ENCODE results near the gene MAP4K4. TPM values are rescaled to one million over a fixed set of nuclear protein-coding genes. Genes with fewer than 3 reads are reported as not detected.
A peak's percentile ranks its signal among the peaks of the same experiment; 100 is the strongest.

Gene MAP4K4
- total and polyA plus RNA-seq, 8 donors, result 9.7 to 38.7 (median 15.3) TPM

- Histone ChIP-seq H3K4me3 (no peak overlapping the region), H3K9me3 (no peaks in the 10 kb centered on the region), H3K27me3 (no peaks in the 10 kb centered on the region), H3K4me1 (no peaks in the 10 kb centered on the region), H3K36me3 (no peaks in the 10 kb centered on the region), H3K27ac (no peak overlapping the region)
- ATAC-seq (no peak), DNase-seq (no peak), FAIRE-seq (no peak)
- no peak for TF ChIP-seq CTCF (IDR thresholded peaks at IDR 0.05)
- 61 to 63% methylated on average over 3 of the region's 3 CpGs for WGBS, 2 donors
- intact Hi-C loops (cut with DNase I), result no loop called here
These were observed 26.6 kb downstream of the MAP4K4 start for GRCh38 chr2:101724125-101724474.

GRCh38 chr2:101725038-101725437 lies 27.5 kb downstream of the MAP4K4 start:
- H3K27ac ChIP-seq, result no peak overlapping the region
- FAIRE-seq (no peak), DNase-seq (no peak), ATAC-seq (no peak)
- no peaks in the 10 kb centered on the region for H3K4me1 ChIP-seq
- no peak for TF ChIP-seq CTCF (IDR thresholded peaks at IDR 0.05)
- WGBS, 2 donors, result 88 to 92% methylated on average over 3 of the region's 3 CpGs
- no peak overlapping the region for H3K4me3 ChIP-seq
- H3K27me3 ChIP-seq, result no peaks in the 10 kb centered on the region
- intact Hi-C loops (cut with DNase I), result no loop called here
- H3K9me3 ChIP-seq, result no peaks in the 10 kb centered on the region
- H3K36me3 ChIP-seq, result no peaks in the 10 kb centered on the region

- Histone ChIP-seq H3K4me1 (no peaks in the 10 kb centered on the region), H3K9me3 (no peaks in the 10 kb centered on the region), H3K27me3 (no peaks in the 10 kb centered on the region), H3K27ac (no peak overlapping the region), H3K4me3 (no peak overlapping the region), H3K36me3 (no peaks in the 10 kb centered on the region)
- ATAC-seq (peak in 1 of 4 donors; percentile 37), FAIRE-seq (no peak), DNase-seq (no peak)
- TF ChIP-seq CTCF (IDR thresholded peaks at IDR 0.05), result no peak
- intact Hi-C loops (cut with DNase I), result no loop called here
- WGBS, 2 donors, result 69 to 74% methylated on average over 5 of the region's 5 CpGs
These were observed 28.1 kb downstream of the MAP4K4 start for GRCh38 chr2:101725515-101726192.

GRCh38 chr2:101728865-101729264 lies 31.4 kb downstream of the MAP4K4 start:
- WGBS, 2 donors, result 60% methylated on average over 1 of the region's 1 CpG
- Histone ChIP-seq H3K4me1 (peaks cover 0 to 10% (median 5%) of the 10 kb centered on the region in 3 donors), H3K4me3 (no peak overlapping the region), H3K9me3 (no peaks in the 10 kb centered on the region), H3K36me3 (no peaks in the 10 kb centered on the region), H3K27ac (no peak overlapping the region), H3K27me3 (no peaks in the 10 kb centered on the region)
- FAIRE-seq (no peak), DNase-seq (no peak), ATAC-seq (no peak)
- intact Hi-C loops (cut with DNase I), result no loop called here
- no peak for TF ChIP-seq CTCF (IDR thresholded peaks at IDR 0.05)

DNA sequence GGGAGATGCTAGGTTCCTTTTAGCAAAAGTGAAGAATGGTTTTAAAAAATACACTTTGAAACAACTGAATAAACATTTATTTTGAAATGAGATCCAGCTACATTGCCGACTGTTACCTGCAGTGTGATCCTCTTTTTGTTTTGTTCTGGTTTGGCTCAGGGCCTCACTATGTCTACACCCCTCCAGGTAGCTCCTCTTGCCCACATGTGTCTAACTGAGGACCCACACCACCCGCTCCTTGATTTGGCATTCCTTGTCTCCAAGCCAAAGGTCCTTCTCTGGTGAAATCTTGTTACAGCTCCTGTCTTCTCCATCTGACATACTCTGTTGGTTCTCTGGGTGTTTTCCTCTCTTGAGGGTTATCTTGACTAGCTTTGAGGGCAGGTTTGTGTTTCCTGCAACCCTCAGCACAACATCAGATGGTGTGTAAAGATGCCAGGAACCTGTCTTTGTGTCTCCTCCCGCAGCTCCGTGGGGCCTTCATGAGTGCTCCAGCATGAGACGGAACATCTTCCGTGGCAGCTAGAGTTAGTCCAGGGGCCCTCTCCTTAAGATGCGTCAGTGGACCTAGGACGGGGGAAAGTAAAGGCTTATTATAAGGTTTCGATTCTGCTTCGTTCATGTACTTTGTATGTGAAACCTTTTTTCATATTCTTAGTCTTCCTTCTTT lies 32.1 kb downstream of the MAP4K4 start:
- 85% methylated on average over 10 of the region's 10 CpGs for WGBS, 2 donors
- FAIRE-seq (no peak), ATAC-seq (no peak), DNase-seq (no peak)
- Histone ChIP-seq H3K27me3 (no peaks in the 10 kb centered on the region), H3K36me3 (no peaks in the 10 kb centered on the region), H3K4me3 (no peak overlapping the region), H3K4me1 (peaks cover 0 to 10% (median 5%) of the 10 kb centered on the region in 3 donors), H3K9me3 (no peaks in the 10 kb centered on the region), H3K27ac (no peak overlapping the region)
- TF ChIP-seq CTCF (IDR thresholded peaks at IDR 0.05), result no peak
- intact Hi-C loops (cut with DNase I), result no loop called here

Measured in pancreas (tissue), 10 donors.